GM18508 (cell line): ENCODE results near the gene PEA15.

Experiments used
- ATAC-seq: cut with Tn5 transposase; IDR thresholded peaks from one replicate; pipeline ENCODE4 v1.9.1; 2021; ENCODE audit warnings: moderate number of reproducible peaks; ENCODE audit not compliant: insufficient read depth, unreplicated experiment

Gene PEA15

DNA sequence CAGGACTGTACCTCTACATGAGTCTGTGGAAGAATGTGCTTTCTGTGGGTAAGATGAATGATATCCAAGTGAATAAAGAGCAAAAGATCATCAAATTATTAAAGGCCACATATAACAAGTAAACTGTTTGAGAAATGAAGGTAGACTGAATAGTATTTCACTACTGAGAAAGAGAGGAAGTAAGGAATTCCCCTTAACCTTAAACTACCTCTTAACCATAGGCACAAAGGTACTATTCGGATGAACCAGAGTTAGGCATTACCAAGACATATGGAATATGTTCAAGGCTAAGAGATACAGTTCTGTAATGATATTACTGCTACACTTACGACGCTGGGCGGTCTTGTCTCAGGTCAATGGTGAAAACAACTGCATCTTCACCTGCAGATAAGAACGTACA is 31.6 kb downstream of the PEA15 start:
- ATAC-seq: no peak

DNA sequence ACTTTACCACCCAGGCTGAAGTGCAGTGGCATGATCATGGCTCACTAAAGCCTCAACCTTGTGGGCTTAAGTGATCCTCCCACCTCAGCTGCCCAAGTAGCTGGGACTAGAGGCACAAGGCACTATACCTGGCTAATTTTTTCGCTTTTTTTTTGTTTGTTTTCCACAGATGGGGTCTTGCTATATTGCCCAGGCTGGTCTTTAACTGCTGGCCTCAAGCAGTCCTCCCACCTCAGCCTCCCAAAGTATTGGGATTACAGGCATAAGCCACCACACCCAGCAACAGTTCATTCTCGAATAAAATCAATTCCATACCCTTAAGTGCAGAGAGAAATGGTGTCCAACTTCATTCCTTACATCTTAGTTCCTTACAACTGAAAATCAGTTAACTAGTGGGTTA is 32.4 kb downstream of the PEA15 start:
- ATAC-seq: no peak

DNA sequence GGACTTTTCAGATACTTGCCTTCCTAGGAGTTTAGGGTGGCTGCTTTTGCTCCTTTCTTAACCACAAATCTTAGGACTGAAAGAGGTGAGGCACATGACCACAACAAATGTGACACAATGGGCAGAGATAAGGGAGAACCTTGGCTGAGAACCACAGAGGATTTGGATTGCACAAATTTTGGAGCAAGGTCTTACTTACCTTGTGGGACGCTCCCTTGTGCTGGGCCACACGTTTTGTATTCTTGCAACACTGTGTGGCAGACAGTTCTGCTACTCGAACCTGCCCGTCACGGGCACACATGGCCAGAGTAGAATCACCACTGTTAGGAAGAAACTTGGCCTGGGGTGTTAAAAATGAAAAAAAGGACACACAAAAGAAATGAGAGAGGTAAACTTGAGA is 33.2 kb downstream of the PEA15 start:
- ATAC-seq: no peak

DNA sequence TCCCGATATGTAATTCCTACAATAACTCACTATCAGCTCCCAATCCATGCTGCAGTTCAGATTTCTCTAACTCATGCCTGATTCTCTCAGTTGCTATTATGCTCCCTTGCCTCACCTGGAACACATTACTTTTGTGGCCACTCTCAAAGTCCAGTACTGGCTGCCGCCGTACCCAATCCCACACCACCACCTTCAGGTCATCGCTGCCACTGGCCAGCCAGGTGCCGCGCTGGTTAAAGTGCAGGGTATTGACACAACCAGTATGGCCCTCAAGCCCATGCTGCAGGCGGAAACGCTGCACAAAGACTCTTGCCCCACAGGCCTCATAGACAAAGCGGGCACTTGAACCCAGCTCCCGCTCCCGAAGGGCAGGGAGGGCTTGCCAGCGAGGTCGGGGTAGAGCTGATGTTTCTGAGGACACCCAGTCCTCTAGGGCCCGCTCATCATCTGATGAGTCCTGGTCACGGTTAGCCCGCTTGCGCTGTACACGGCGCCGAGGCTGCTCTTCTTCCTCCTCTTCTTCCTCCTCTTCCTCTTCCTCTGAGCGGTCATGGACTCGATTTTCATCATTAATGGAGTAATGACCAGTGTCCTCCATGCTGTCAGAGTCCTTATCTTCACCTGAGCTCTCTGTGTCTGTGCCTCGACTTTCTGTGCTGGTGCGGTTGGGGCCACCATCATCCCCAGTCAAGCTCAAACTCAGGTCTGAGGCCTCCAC is 34.6 kb downstream of the PEA15 start:
- ATAC-seq: no peak

DNA sequence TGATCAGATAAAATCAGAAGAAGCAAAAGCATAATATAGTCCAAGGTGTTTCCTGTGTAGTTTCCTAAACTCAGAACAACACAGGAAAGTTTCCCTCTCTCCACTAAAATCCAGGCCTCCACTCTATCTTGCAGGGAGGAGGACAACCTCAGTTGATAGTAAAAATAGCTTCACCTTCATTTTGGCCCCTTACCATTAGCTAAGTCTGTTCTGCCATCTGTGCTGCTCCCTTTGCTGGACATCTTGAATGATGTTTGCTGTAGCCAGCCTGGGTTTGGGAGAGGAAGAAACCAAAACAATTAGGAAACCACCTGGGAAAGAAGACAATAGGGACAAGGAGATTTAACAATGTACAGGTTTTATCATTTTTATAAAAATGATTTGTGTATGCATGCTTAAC is 38.6 kb downstream of the PEA15 start:
- no peak for ATAC-seq

DNA sequence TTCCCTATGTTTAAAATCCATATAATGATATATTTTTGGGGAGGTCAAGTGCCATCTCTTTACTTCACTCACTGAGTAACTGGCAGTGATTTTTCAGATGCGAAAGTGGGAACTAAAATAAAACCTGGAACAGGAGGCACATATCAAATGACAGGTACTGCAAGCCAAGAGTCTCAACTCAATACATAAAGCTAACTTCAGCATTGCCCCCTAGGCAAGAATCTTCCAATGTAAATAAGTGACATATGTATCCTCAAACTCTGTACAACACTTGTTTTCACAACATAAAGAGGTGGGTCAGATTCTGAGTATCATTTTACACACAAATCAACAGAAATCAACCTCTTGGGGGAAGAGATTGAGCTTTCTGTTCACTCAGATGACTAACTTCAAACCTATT is 39.0 kb downstream of the PEA15 start:
- ATAC-seq: no peak

DNA sequence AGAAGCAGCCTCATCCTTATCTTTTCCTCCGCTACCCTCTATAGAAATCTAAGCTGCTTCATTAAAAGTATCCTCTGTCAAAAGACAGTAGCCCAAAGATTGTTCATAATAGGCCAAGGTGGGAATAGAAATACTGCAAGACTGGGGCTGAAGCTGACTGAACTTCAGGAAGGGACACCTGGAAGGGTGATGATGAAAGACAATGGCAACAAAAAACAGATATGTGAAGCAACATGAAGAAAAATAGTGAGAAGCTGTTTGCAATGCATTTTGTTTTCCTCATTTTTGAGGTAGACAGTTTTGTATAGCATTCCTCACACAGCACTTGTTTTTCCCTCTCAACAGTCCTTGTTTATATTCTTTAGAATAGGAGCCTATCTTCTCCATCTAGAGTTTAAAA is 40.2 kb downstream of the PEA15 start:
- ATAC-seq: no peak

DNA sequence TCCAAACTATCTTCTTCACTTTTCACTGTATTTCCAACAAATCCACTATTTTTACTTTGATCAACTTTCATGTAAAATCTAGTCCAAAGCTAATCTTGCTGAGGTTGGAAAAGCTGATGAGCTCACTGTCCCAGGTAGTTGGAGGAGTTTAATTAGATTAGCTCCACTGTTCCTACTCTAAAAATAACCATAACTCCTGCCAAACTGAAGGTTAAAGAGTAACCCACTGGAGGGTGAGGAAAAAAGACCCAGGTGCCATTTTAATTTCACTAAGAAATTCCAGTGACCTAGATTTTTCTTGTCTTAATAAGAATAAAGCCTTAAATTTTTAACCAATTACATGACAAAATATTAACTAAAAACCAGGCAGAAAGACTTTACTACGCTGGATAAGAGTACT is 41.9 kb downstream of the PEA15 start:
- no peak for ATAC-seq

DNA sequence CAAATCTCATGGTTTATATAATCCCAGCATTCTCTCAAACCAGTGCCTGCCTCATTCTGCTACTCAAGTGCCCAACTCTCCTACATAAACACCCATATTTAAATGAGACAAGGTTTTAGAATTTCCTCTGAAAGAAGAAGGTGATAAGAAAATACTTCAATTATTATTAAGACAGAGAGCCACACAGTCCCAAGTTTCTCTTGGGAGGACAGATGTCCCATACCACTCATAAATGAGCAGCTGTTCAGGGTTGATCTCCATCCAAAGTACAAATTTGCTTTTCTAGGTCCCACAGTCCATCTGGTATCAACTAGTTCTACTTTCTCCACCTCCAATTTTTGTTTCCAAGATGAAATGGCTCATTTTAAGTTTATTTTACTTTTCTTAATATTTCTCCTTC is 45.8 kb downstream of the PEA15 start:
- no peak for ATAC-seq

DNA sequence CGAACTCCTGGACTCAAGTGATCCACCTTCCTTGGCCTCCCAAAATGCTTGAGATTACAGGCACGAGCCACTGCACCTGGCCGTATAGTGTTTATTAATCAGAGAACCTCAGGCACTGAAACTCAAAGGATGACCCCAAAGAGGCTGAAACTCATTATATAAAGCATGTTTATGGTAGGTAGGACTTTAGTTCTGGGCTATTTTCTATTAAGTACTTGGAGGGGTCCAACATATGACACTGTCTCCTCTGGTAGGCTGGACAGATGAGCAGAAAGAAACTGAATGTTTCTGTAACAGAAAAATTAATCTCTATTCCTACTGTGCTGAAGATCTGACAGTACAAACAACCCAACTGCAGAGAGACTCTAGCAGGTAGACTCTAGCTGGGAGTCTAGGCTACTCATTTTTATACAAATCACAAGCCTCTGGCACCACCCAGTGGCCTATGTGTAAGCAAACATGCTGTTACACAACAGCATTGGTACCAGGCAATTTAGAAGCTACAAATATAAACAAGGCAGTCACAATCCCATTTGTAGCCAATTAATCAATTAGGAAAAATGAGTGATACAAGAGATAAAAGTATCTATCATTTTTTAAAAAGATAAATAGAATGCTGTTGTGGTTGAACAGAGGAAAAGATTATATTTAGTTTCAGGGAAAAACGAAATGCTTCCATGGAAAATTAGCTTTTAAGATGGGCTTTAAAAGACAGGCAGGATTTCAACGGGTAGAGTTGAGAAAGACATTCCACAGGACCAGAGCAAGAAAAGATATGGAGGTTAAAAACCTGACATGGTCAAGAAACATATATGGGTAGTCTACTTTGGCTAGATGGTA is 46.7 kb downstream of the PEA15 start:
- no peak for ATAC-seq

DNA sequence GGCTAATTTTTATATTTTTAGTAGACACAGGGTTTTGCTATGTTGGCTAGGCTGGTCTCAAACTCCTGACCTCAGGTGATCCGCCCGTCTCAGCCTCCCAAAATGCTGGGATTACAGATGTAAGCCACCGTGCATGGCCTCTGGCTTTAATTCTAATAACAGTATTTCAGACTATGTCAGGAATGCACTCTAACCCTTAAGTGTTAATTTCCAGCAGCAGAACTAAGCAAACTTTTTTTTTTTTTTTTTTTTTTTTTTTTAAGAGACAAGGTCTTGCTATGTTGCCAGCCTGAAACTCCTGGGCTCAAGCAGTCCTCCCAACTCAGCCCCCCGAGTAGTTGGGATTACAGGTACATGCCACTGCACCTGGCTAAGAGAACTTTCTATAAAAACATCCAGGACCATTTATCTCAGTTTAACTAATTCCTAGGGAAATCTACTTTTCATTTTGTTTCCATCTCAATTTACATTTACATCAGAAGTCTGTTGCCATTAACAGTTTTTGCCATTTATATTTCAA is 50.7 kb downstream of the PEA15 start:
- no peak for ATAC-seq

DNA sequence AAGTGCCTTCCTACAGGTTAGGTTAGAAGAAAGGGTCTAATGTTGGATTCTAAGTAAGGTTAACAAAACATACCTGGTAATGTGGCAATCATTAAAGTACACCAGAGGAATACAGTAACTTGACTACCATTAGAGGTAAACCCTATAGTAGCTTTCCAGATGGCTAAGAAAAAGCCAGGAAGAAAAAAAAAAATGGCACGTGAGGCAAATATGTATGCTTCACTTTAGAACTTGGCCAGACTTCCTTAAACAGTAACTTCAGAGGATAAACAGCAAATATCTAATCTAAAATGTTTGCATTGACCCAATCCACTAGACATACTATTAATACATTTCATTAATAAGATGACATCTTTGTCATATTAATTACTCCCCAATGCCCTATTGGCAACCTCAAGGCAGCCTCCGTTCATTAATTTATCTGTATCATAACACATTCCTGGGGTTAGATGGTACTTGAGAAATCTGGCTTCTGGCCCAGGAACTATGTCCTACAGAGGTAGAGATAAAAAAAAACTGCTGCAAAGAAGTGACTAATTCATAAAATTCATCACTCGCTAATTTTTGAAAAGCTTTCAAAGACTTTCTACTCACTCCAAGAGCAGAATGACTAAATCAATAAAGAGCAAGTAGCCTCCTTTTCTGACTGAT is 51.3 kb downstream of the PEA15 start:
- no peak for ATAC-seq

DNA sequence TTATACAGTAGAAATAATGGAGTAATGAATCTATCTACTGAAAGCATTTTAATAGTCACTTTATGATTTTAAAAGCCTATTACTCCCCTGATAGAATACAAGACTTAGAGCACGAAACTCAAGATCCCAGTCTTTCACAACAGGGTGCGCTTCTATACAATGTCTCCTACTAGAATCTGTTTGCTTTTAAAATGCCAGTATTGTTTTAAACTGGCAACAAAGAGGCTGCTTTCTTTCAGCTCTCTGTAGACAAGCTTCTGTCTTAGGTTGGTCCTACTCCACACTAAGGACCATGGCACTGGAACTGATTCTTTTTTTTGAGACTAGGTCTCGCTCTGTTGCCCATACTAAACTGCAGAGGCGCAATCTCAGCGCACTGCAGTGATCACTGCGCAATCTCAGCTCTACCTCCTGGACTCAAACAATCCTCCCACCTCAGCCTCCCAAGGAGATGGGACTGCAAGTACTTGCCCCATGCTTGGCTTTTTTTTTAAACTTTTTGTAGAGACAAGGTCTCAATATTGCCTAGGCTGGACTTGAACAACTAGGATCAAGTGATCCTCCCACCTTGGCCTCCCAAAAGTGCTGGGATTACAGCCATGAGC is 52.3 kb downstream of the PEA15 start:
- ATAC-seq: no peak

DNA sequence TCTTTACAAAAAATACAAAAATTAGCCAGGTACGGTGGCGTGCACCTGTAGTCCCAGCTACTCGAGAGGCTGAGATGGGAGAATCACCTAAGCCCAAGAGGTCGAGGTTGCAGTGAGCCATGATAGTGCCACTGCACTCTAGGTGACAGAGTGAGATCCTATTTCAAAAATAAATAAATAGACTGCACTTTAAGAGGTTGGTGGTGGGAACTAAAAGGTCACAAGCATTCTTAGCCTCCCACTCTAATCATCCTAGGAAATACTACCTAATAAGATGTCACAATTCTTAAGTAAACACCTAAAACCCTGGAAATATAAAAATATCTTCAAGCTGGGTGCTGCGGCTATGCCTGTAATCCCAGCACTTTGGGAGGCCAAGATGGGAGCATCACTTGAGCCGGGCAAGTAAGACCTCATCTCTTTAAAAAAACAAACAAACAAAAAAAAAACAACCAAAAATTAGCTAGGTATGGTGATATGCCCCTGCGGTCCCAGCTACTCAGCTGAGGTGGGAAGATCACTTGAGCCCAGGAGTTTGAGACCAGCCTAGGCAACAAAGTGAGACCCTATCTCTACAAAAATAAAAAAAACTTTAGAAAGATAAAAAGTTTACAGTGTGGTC is 53.1 kb downstream of the PEA15 start:
- no peak for ATAC-seq

DNA sequence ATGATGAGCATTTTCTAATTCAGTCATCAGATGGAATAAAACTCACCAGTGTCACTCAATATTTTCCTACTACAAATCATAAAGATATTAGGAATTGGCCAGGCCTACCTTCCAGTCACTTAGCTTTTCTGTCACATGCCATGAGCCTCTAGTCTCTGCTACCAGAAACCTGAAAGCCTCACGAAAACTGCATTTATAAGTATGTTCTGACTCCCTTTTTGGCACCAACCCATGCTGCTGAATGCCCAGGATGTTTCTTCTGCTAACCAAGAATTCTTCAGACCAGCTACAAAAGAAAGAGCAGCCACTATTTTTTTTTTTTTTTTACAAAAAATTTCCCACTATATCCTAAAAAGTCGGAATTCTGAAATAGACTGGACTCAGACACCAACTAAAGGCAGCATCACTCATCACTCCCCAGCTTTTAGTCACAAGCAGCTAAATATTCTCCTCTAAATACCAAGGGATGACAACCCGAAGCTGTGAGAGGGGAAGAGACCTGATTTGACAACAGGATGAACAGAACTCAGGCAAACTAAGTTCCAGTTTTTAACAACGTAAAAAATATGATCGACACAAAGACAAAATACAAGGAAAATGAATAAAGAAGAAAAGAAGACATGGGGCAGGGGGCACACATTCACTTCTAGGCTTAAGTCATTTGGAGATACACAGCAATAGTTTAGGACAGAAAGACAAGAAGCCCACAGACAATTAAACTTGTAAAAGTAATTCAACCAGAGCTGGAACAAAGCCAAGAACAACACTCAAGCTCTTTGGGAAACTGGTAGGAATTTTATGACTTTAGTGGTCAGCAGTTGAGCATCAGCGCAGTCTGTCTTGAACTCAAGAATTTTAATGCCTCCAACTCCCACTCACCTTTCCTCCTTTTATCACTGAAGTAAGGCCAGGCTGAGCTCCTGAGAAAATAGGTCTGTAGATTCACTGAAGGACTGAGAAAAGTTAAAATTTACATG is 55.5 kb downstream of the PEA15 start:
- no peak for ATAC-seq

DNA sequence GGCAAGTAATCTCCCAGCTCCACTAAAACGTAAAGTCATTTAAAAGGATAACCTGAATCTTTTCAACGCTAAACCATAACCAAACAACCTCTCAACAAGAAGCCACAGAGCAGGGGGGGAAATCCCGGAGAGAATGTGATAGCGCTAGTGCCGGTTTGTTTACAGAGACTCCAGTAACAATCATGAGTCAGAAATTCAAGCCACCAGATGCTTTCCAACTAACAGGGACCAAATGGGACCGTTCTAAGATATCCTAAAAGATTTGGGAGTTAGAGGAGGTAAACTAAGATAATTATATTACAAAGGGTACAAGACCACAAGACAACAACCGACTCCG is 56.3 kb downstream of the PEA15 start:
- no peak for ATAC-seq

DNA sequence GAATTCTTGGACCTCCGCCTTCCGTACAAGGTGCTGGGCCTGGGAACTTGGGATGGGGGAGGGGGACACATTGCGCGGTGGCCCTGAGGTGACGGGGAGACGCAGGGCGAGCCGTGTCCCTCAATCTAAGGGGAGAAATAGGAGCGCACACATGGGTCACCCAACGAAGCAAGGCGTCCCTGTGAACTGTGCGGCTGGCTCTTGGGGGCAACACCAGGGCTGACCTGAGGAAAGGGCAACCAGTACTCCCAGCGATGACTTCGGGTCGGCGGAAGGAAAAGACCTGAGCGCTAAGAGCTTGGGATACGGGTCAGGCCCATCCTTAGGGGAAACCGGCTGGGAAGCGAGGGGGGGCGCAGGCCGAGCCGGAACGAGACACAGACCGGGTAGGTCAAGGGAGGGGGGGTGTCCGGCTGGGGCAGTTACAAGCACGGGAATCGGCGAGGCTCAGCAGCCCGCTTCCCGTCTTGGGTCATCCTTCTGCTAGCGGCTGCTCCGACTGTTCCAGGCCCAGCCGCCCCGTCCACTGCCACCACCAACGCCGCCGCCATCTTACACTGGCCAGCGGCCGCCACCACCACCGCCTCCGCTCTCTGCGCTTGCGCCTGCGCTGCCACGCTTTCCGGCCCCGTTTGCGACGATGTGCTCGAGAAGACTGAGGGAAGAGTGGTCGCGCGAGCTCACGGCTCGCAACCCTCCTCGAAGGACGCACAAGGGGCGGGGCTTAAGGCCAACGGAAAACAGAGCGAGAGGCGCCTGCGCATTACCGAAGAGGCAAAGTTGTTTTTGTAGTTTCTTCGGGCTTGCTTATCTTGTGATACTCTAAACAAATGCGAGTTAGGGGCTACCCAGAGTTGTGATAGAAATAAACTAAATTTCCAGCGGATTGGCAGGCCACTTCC is 57.0 kb downstream of the PEA15 start, which contains the start of gene DCAF8:
DCAF8 (minus strand) TSS at position 657 of the 902 bp plus-strand sequence. CDS start 18,541 bp downstream, outside the sequence.
- peak; percentile 52 for ATAC-seq

DNA sequence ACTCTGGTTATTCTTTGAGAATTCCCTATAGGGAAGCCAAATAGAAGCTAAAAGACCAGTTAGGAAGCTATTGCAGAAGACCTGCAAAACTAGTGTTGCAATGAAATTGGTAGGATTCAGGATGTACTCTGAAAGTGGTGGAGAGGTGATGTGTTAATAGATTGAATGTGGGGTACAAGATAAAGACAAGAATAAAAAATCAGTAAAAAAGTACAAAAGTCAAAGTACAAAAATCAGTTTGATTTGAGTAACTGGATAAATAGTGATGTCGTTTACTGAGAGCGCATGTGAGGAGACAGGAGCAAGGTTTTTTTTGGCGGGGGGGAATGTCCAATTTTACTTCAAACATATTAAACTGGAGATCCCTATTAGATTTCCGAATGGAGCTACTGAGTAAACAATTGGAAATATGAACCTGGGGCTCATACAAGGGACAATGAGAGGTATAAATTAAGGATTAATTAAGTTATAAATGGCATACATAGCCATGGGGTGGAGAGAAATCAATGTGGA is 59.7 kb downstream of the PEA15 start:
- no peak for ATAC-seq
